Lung (tissue), 12 donors: ENCODE measurements around the gene DNAJC15. TPM values are rescaled to one million over a fixed set of nuclear protein-coding genes. Genes with fewer than 3 reads are reported as not detected.

Source experiments
- ATAC-seq: fragments of 200-7000 bp; cut with Tn5 transposase; one replicate; pipeline ENCODE4 v1.9.1; 2020; ENCODE audit warnings: moderate number of reproducible peaks; ENCODE audit not compliant: insufficient read depth, low FRiP score
- DNase-seq, 3 donors: peaks; one replicate each; pipeline ENCODE4 v3.0.0-alpha.2; 2013 to 2017
- H3K27ac ChIP-seq, 2 donors: one replicate each; pipeline ENCODE4 v1.5.1; 2013; ENCODE audit warnings: mild to moderate bottlenecking in 2 of 2, moderate library complexity in 2 of 2, control low read depth in 1 of 2, inconsistent platforms in 1 of 2, low read depth in 1 of 2, low read length in 1 of 2
- H3K27me3 ChIP-seq, 3 donors: one replicate each; pipeline ENCODE4 v1.5.1; 2013; ENCODE audit warnings: low read length in 2 of 3; ENCODE audit not compliant: control insufficient read depth in 3 of 3, insufficient read depth in 3 of 3
- H3K36me3 ChIP-seq, 4 donors: one replicate each; pipeline ENCODE4 v1.5.1; 2013; ENCODE audit warnings: low read length in 4 of 4, mild to moderate bottlenecking in 1 of 4, moderate library complexity in 1 of 4; ENCODE audit not compliant: control insufficient read depth in 4 of 4, insufficient read depth in 4 of 4
- H3K4me1 ChIP-seq, 5 donors: one replicate each; pipeline ENCODE4 v1.5.1; 2013; ENCODE audit warnings: low read length in 5 of 5, mild to moderate bottlenecking in 2 of 5, moderate library complexity in 1 of 5; ENCODE audit not compliant: control insufficient read depth in 5 of 5, insufficient read depth in 5 of 5
- H3K4me3 ChIP-seq: one replicate; pipeline ENCODE4 v1.5.1; 2013; ENCODE audit warnings: mild to moderate bottlenecking, control low read depth, moderate library complexity
- H3K9ac ChIP-seq, 2 donors: one replicate each; pipeline ENCODE4 v1.5.1; 2013; ENCODE audit warnings: low read length in 2 of 2, control low read depth in 1 of 2; ENCODE audit not compliant: insufficient read depth in 1 of 2
- H3K9me3 ChIP-seq, 4 donors: one replicate each; pipeline ENCODE4 v1.5.1; 2013; ENCODE audit warnings: low read length in 3 of 4, mild to moderate bottlenecking in 1 of 4, moderate library complexity in 1 of 4; ENCODE audit not compliant: control insufficient read depth in 4 of 4, insufficient read depth in 3 of 4
- CTCF ChIP-seq: IDR thresholded peaks from 2 replicates; pipeline ENCODE4 v1.5.1; 2012; ENCODE audit warnings: mild to moderate bottlenecking; ENCODE audit errors: control extremely low read depth, extremely low read depth
- WGBS, 2 donors: extraction: QIAGEN DNeasy Blood & Tissue Kit; methylation state at CpG; one replicate each; pipeline ENCODE4 v1.1.7; 2013; 5-methylcytosine and 5-hydroxymethylcytosine counted together
- polyA plus RNA-seq, 2 donors: library from polyadenylated mRNA; stranded (reverse); fragments of 200-250 nt; gene quantifications; one replicate each; pipeline ENCODE4 v1.2.1, GENCODE V29; 2013
- total RNA-seq, 2 donors: library from RNA; depleted of rRNA in 1 of 2; stranded (reverse); fragments of >200 nt in 1 of 2; gene quantifications; one replicate each; pipeline ENCODE4 v1.2.1, GENCODE V29; 2014 to 2021
- donor health status: control.
- donor health status: control.
- donor health status: Bipolar disorder and iron deficiency.
- donor health status: healthy.
- donor health status: DM: yes; HTN: yes; CAD: no.

Gene DNAJC15
- total and polyA plus RNA-seq, 4 donors, result 16.8 to 21.8 (median 19.2) TPM

- no peak overlapping the region for H3K27ac ChIP-seq
- no peak overlapping the region for H3K9ac ChIP-seq
- DNase-seq, result no peak
- no peaks in the 10 kb centered on the region for H3K36me3 ChIP-seq
- WGBS, 2 donors, result 68 to 81% methylated on average over 1 of the region's 1 CpG
- no peak for TF ChIP-seq CTCF
- ATAC-seq, result no peak
- no peak overlapping the region for H3K4me3 ChIP-seq
- H3K4me1 ChIP-seq, result peaks cover 0 to 14% (median 6%) of the 10 kb centered on the region in 5 donors
- no peaks in the 10 kb centered on the region for H3K9me3 ChIP-seq
- H3K27me3 ChIP-seq, result no peaks in the 10 kb centered on the region
These were observed 2.6 kb upstream of the DNAJC15 start for GRCh38 chr13:43020794-43021193.

- Histone ChIP-seq H3K36me3 (no peaks in the 10 kb centered on the region), H3K9ac (no peak overlapping the region), H3K4me3 (no peak overlapping the region), H3K4me1 (peaks cover 0 to 14% (median 7%) of the 10 kb centered on the region in 5 donors), H3K27me3 (no peaks in the 10 kb centered on the region), H3K9me3 (no peaks in the 10 kb centered on the region), H3K27ac (no peak overlapping the region)
- WGBS, 2 donors, result 92 to 95% methylated on average over 11 of the region's 11 CpGs
- DNase-seq (peak in 2 of 3 donors; percentile 43 to 50), ATAC-seq (no peak)
- TF ChIP-seq CTCF, result no peak
These were observed 1.3 kb upstream of the DNAJC15 start for GRCh38 chr13:43021926-43022670.

- WGBS, 2 donors, result 70 to 71% methylated on average over 12 of the region's 12 CpGs
- H3K27me3 ChIP-seq, result no peaks in the 10 kb centered on the region
- peaks cover 0 to 3% (median 1%) of the 10 kb centered on the region in 4 donors for H3K36me3 ChIP-seq
- H3K4me1 ChIP-seq, result peaks cover 0 to 14% (median 7%) of the 10 kb centered on the region in 5 donors
- no peaks in the 10 kb centered on the region for H3K9me3 ChIP-seq
- H3K27ac ChIP-seq, result peak overlapping the region; percentile 89 to 96
- DNase-seq, result no peak
- TF ChIP-seq CTCF, result no peak
- H3K9ac ChIP-seq, result peak overlapping the region; percentile 78 to 95
- peak overlapping the region; percentile 74 for H3K4me3 ChIP-seq
- ATAC-seq, result no peak
These were observed 475 bp upstream of the DNAJC15 start for GRCh38 chr13:43022934-43023288.
